Vagina (tissue), 2 donors: ENCODE measurements around the gene SH3BP5.

Source experiments
- POLR2A ChIP-seq, 2 donors: fragments of 450-650 bp; IDR thresholded peaks; one replicate each; pipeline ENCODE4 v1.6.1; 2017; ENCODE audit warnings: antibody characterized with exemption in 2 of 2, mild to moderate bottlenecking in 2 of 2, moderate library complexity in 2 of 2
- TF ChIP-seq, protein P1 (sequence below), 3 experiments: fragments of 450-650 bp in 2 of 3; fragments of 200-600 bp in 1 of 3; sonication (generic) in 1 of 3; IDR thresholded peaks; one replicate each; pipeline ENCODE4 v1.5.1; 2017 to 2019; ENCODE audit warnings: antibody characterized with exemption in 3 of 3, mild to moderate bottlenecking in 2 of 3, moderate library complexity in 2 of 3

DNA sequence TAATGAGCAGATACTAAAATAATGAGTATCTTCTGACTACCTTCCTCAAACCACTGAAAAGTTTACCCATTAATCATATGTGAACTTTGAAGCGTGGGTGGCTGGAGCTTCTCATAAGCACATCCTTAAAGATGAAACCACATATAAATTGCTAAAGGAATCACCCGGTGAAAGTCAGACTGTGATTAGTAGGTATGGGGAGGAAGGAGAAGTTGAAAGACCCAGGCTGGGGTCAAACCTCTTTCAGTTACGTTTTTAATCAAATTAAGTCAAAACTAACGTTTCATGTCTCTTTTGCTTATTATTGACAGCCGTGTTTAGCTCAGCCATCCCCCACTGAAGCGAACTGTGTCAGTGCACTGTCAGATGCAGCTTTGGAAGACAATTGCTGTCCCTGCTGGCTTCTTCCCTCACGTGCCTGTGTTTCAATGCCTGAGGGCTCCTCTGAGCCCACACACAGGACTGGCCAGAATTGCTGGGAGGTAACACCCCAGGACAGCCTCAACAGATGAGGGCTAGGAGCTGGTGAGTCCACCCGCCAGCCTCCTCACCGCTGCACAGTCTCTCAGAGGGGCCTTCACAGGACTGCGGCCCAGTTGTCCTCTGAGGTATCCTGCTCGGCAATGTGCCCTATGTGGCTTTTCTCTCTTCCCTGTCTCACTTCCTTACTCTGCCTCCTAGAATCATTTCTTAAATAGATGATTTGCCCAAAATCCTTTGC lies 29.3 kb upstream of the SH3BP5 start:
- TF ChIP-seq, protein P1, sequence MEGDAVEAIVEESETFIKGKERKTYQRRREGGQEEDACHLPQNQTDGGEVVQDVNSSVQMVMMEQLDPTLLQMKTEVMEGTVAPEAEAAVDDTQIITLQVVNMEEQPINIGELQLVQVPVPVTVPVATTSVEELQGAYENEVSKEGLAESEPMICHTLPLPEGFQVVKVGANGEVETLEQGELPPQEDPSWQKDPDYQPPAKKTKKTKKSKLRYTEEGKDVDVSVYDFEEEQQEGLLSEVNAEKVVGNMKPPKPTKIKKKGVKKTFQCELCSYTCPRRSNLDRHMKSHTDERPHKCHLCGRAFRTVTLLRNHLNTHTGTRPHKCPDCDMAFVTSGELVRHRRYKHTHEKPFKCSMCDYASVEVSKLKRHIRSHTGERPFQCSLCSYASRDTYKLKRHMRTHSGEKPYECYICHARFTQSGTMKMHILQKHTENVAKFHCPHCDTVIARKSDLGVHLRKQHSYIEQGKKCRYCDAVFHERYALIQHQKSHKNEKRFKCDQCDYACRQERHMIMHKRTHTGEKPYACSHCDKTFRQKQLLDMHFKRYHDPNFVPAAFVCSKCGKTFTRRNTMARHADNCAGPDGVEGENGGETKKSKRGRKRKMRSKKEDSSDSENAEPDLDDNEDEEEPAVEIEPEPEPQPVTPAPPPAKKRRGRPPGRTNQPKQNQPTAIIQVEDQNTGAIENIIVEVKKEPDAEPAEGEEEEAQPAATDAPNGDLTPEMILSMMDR (IDR thresholded peaks at IDR 0.05): no peak
- TF ChIP-seq POLR2A (IDR thresholded peaks at IDR 0.05): no peak
